ENCODE results near the gene SASH1. TPM values are rescaled to one million over a fixed set of nuclear protein-coding genes. Genes with fewer than 3 reads are reported as not detected.

Gene SASH1
- total and polyA plus RNA-seq, 2 of the 8 experiments (the other 6 are each of a cell fraction or from before 2014, with no cell fraction given), result 6.0 to 20.2 TPM

GRCh38 chr6:148359228-148359627 is 16.6 kb downstream of the SASH1 start (continued):
- no peak for TF ChIP-seq CHD7 (IDR thresholded peaks at IDR 0.05; ENCODE audit: insufficient replicate concordance, low read length)
- no peak for TF ChIP-seq SIX5 (IDR thresholded peaks at IDR 0.05; ENCODE audit: low read depth, low read length)
- TF ChIP-seq EGR1 (IDR thresholded peaks at IDR 0.05; ENCODE audit: borderline replicate concordance, low read depth, low read length), result no peak
- TF ChIP-seq CREB1 (IDR thresholded peaks at IDR 0.05), result no peak
- TF ChIP-seq SUZ12 (IDR thresholded peaks at IDR 0.05; ENCODE audit: low read length), result no peak

Measured in H1 (cell line).